Activated naive CD8-positive, alpha-beta T cell (primary cell): Measurements from ENCODE around the gene BRINP2.

Experiments
- H3K27ac Mint-ChIP-seq: one replicate; pipeline ENCODE4 v1.8.0; 2021; ENCODE audit warnings: mixed read lengths
- H3K27me3 Mint-ChIP-seq: one replicate; pipeline ENCODE4 v1.8.0; 2021; ENCODE audit warnings: mixed read lengths
- H3K36me3 Mint-ChIP-seq: one replicate; pipeline ENCODE4 v1.8.0; 2021; ENCODE audit warnings: mixed read lengths
- H3K4me1 Mint-ChIP-seq: one replicate; pipeline ENCODE4 v1.8.0; 2021; ENCODE audit warnings: low read depth, mixed read lengths
- H3K4me3 Mint-ChIP-seq: one replicate; pipeline ENCODE4 v1.8.0; 2021; ENCODE audit warnings: mild to moderate bottlenecking, mixed read lengths
- H3K9me3 Mint-ChIP-seq: one replicate; pipeline ENCODE4 v1.8.0; 2021; ENCODE audit warnings: low read depth, mixed read lengths

BRINP2 gene

GRCh38 chr1:177256153-177257075, 85.7 kb downstream of the BRINP2 start:
- no peak overlapping the region for H3K4me3 Mint-ChIP-seq
- no peak overlapping the region for H3K27ac Mint-ChIP-seq
- H3K27me3 Mint-ChIP-seq: peaks cover 2% of the 10 kb centered on the region
- no peaks in the 10 kb centered on the region for H3K9me3 Mint-ChIP-seq
- no peaks in the 10 kb centered on the region for H3K4me1 Mint-ChIP-seq
- H3K36me3 Mint-ChIP-seq: no peaks in the 10 kb centered on the region

- Mint-ChIP-seq H3K27ac (no peak overlapping the region), H3K9me3 (no peaks in the 10 kb centered on the region), H3K36me3 (no peaks in the 10 kb centered on the region), H3K27me3 (peaks cover 2% of the 10 kb centered on the region), H3K4me1 (no peaks in the 10 kb centered on the region), H3K4me3 (no peak overlapping the region)
Measured at GRCh38 chr1:177257128-177257527, 86.4 kb downstream of the BRINP2 start.

- Mint-ChIP-seq H3K4me3 (no peak overlapping the region), H3K4me1 (no peaks in the 10 kb centered on the region), H3K9me3 (no peaks in the 10 kb centered on the region), H3K27ac (no peak overlapping the region), H3K36me3 (no peaks in the 10 kb centered on the region), H3K27me3 (peaks cover 2% of the 10 kb centered on the region)
Measured at GRCh38 chr1:177257576-177257975, 86.8 kb downstream of the BRINP2 start.

GRCh38 chr1:177270863-177271262, 100.1 kb downstream of the BRINP2 start:
- Mint-ChIP-seq H3K27ac (no peak overlapping the region), H3K4me3 (no peak overlapping the region), H3K4me1 (no peaks in the 10 kb centered on the region), H3K27me3 (no peaks in the 10 kb centered on the region), H3K9me3 (no peaks in the 10 kb centered on the region), H3K36me3 (no peaks in the 10 kb centered on the region)

GRCh38 chr1:177273141-177273540, 102.4 kb downstream of the BRINP2 start:
- no peaks in the 10 kb centered on the region for H3K27me3 Mint-ChIP-seq
- no peaks in the 10 kb centered on the region for H3K4me1 Mint-ChIP-seq
- no peak overlapping the region for H3K4me3 Mint-ChIP-seq
- H3K36me3 Mint-ChIP-seq: no peaks in the 10 kb centered on the region
- H3K27ac Mint-ChIP-seq: no peak overlapping the region
- no peaks in the 10 kb centered on the region for H3K9me3 Mint-ChIP-seq

GRCh38 chr1:177274687-177275211, 104.0 kb downstream of the BRINP2 start:
- H3K36me3 Mint-ChIP-seq: no peaks in the 10 kb centered on the region
- peaks cover 7% of the 10 kb centered on the region for H3K9me3 Mint-ChIP-seq
- H3K27ac Mint-ChIP-seq: no peak overlapping the region
- H3K4me1 Mint-ChIP-seq: no peaks in the 10 kb centered on the region
- no peaks in the 10 kb centered on the region for H3K27me3 Mint-ChIP-seq
- H3K4me3 Mint-ChIP-seq: no peak overlapping the region

GRCh38 chr1:177275736-177276135, 105.0 kb downstream of the BRINP2 start:
- Mint-ChIP-seq H3K27me3 (no peaks in the 10 kb centered on the region), H3K4me1 (no peaks in the 10 kb centered on the region), H3K27ac (no peak overlapping the region), H3K9me3 (peaks cover 7% of the 10 kb centered on the region), H3K36me3 (no peaks in the 10 kb centered on the region), H3K4me3 (no peak overlapping the region)

- Mint-ChIP-seq H3K9me3 (peaks cover 11% of the 10 kb centered on the region), H3K4me1 (no peaks in the 10 kb centered on the region), H3K4me3 (no peak overlapping the region), H3K27ac (no peak overlapping the region), H3K27me3 (no peaks in the 10 kb centered on the region), H3K36me3 (no peaks in the 10 kb centered on the region)
Measured at GRCh38 chr1:177278626-177279390, 108.0 kb downstream of the BRINP2 start.

- Mint-ChIP-seq H3K27me3 (no peaks in the 10 kb centered on the region), H3K36me3 (no peaks in the 10 kb centered on the region), H3K4me3 (no peak overlapping the region), H3K27ac (no peak overlapping the region), H3K9me3 (peaks cover 11% of the 10 kb centered on the region), H3K4me1 (no peaks in the 10 kb centered on the region)
Measured at GRCh38 chr1:177281901-177282300, 111.1 kb downstream of the BRINP2 start.

GRCh38 chr1:177282976-177283375, 112.2 kb downstream of the BRINP2 start:
- Mint-ChIP-seq H3K27ac (no peak overlapping the region), H3K4me3 (no peak overlapping the region), H3K4me1 (no peaks in the 10 kb centered on the region)

GRCh38 chr1:177283380-177283779, 112.6 kb downstream of the BRINP2 start:
- Mint-ChIP-seq H3K27me3 (no peaks in the 10 kb centered on the region), H3K36me3 (no peaks in the 10 kb centered on the region)

More at GRCh38 chr1:177282976-177283375, 112.2 kb downstream of the BRINP2 start:
- Mint-ChIP-seq H3K27me3 (no peaks in the 10 kb centered on the region), H3K36me3 (no peaks in the 10 kb centered on the region), H3K9me3 (peaks cover 11% of the 10 kb centered on the region)

GRCh38 chr1:177286396-177286795, 115.6 kb downstream of the BRINP2 start:
- Mint-ChIP-seq H3K27ac (no peak overlapping the region), H3K4me1 (no peaks in the 10 kb centered on the region), H3K9me3 (peaks cover 4% of the 10 kb centered on the region), H3K36me3 (no peaks in the 10 kb centered on the region), H3K4me3 (no peak overlapping the region), H3K27me3 (no peaks in the 10 kb centered on the region)

More at GRCh38 chr1:177283380-177283779, 112.6 kb downstream of the BRINP2 start:
- Mint-ChIP-seq H3K4me1 (no peaks in the 10 kb centered on the region), H3K27ac (no peak overlapping the region), H3K9me3 (peaks cover 11% of the 10 kb centered on the region), H3K4me3 (no peak overlapping the region)

GRCh38 chr1:177287270-177287669, 116.5 kb downstream of the BRINP2 start:
- Mint-ChIP-seq H3K27ac (no peak overlapping the region), H3K4me1 (no peaks in the 10 kb centered on the region), H3K9me3 (peaks cover 4% of the 10 kb centered on the region), H3K27me3 (no peaks in the 10 kb centered on the region), H3K4me3 (no peak overlapping the region), H3K36me3 (no peaks in the 10 kb centered on the region)

GRCh38 chr1:177287994-177288393, 117.2 kb downstream of the BRINP2 start:
- Mint-ChIP-seq H3K27me3 (no peaks in the 10 kb centered on the region), H3K36me3 (no peaks in the 10 kb centered on the region), H3K4me3 (no peak overlapping the region), H3K9me3 (peaks cover 4% of the 10 kb centered on the region), H3K27ac (no peak overlapping the region), H3K4me1 (no peaks in the 10 kb centered on the region)

GRCh38 chr1:177289532-177289931, 118.8 kb downstream of the BRINP2 start:
- Mint-ChIP-seq H3K27me3 (no peaks in the 10 kb centered on the region), H3K36me3 (no peaks in the 10 kb centered on the region), H3K9me3 (no peaks in the 10 kb centered on the region), H3K4me3 (no peak overlapping the region), H3K27ac (no peak overlapping the region), H3K4me1 (no peaks in the 10 kb centered on the region)
